ENCODE results near the gene CD40. TPM values are rescaled to one million over a fixed set of nuclear protein-coding genes. Genes with fewer than 3 reads are reported as not detected.

Gene CD40
- total RNA-seq, 1 experiment from 2014 or later, result 7.8 TPM

GRCh38 chr20:46126440-46127056 lies 8.4 kb downstream of the CD40 start:
- peaks cover 20% of the 10 kb centered on the region for H3K27me3 Mint-ChIP-seq (ENCODE audit: low read depth)

More at GRCh38 chr20:46126440-46127056, 8.4 kb downstream of the CD40 start:
- Histone ChIP-seq H3K56ac (ENCODE audit: insufficient read length, low read depth, low read length) (no peak overlapping the region), H3K14ac (ENCODE audit: insufficient read depth, low read length) (no peak overlapping the region), H3K4me2 (ENCODE audit: insufficient read depth, insufficient read length, low read length) (no peak overlapping the region), H3K23ac (ENCODE audit: insufficient read length, low read depth, low read length) (no peak overlapping the region), H4K5ac (ENCODE audit: insufficient read length, low read depth, low read length) (no peak overlapping the region), H3K79me1 (ENCODE audit: insufficient read depth, low read depth, low read length, poor library complexity, severe bottlenecking) (no peaks in the 10 kb centered on the region), H2BK15ac (ENCODE audit: low read depth, low read length) (no peak overlapping the region), H3K4me1 (ENCODE audit: insufficient read depth, low read length) (no peaks in the 10 kb centered on the region), H2AK5ac (ENCODE audit: insufficient read length, low read length) (no peak overlapping the region), H3K27me3 (ENCODE audit: insufficient read depth, low read length) (no peaks in the 10 kb centered on the region), H4K20me1 (ENCODE audit: control insufficient read depth, insufficient read depth, insufficient read length) (no peaks in the 10 kb centered on the region), H3K23me2 (ENCODE audit: insufficient read length, low read depth, low read length, poor library complexity, severe bottlenecking) (no peaks in the 10 kb centered on the region), H3K9me3 (ENCODE audit: control insufficient read depth, low read depth, low read length) (no peaks in the 10 kb centered on the region), H2BK120ac (ENCODE audit: low read depth, low read length, poor library complexity, severe bottlenecking) (no peak overlapping the region), H4K91ac (ENCODE audit: insufficient read length, low read depth, low read length) (no peak overlapping the region), H3K79me2 (ENCODE audit: insufficient read depth, low read length) (no peaks in the 10 kb centered on the region), H4K8ac (replicated peaks; ENCODE audit: insufficient read length, low read depth, low read length) (no peak overlapping the region), H3K18ac (ENCODE audit: insufficient read length, low read depth, low read length) (no peak overlapping the region), H3K9ac (ENCODE audit: extremely low read depth, insufficient read length, low read length) (no peak overlapping the region), H3K4ac (ENCODE audit: low read depth, low read length) (no peak overlapping the region), H2AFZ (ENCODE audit: low read length) (no peak overlapping the region), H3K27ac (ENCODE audit: insufficient read length, low read depth, low read length) (no peak overlapping the region), H2BK20ac (ENCODE audit: low read depth, low read length, poor library complexity, severe bottlenecking) (no peak overlapping the region), H3T11ph (ENCODE audit: low read length) (no peak overlapping the region), H2BK12ac (ENCODE audit: insufficient read length, low read depth, low read length) (no peak overlapping the region), H2BK5ac (ENCODE audit: insufficient read length, low read length) (no peak overlapping the region)
- no peak for TF ChIP-seq CTCF (conservative IDR thresholded peaks at IDR 0.05)
- Mint-ChIP-seq H3K9me3 (no peaks in the 10 kb centered on the region), H3K36me3 (ENCODE audit: insufficient read depth in 1 of 3, low read depth in 3 of 3) (peaks cover 17 to 37% (median 35%) of the 10 kb centered on the region in 3 experiments; a peak in 6 of 7 replicates), H3K4me1 (peaks cover 0 to 4% of the 10 kb centered on the region in 2 experiments; a peak in 2 of 4 replicates), H3K4me3 (no peak overlapping the region), H3K27ac (no peak overlapping the region)
- DNase-seq, result no peak
- no CpG with 5 or more reads among the region's 5 CpGs for WGBS (ENCODE audit: extremely low coverage, insufficient read length, low lambda C conversion rate)
